ENCODE measurements around the gene TTC28. TPM values are rescaled to one million over a fixed set of nuclear protein-coding genes. Genes with fewer than 3 reads are reported as not detected.

TTC28 gene
- total RNA-seq, 1 donor from 2014 or later: 7.9 TPM

GRCh38 chr22:28125799-28126198 lies 553.8 kb downstream of the TTC28 start:
- POLR2A ChIA-PET: no interaction called here
- ATAC-seq (ENCODE audit: low read depth) (no peak), DNase-seq (no peak)
- Mint-ChIP-seq H3K4me3 (no peak overlapping the region), H3K36me3 (ENCODE audit: low read depth) (no peaks in the 10 kb centered on the region), H3K9me3 (no peaks in the 10 kb centered on the region), H3K27me3 (peaks cover 7% of the 10 kb centered on the region), H3K4me1 (no peaks in the 10 kb centered on the region), H3K27ac (no peak overlapping the region)
- CTCF ChIA-PET: no interaction called here
- intact Hi-C loops (cut with micrococcal nuclease): no loop called here
- TF ChIP-seq CTCF (IDR thresholded peaks at IDR 0.05): no peak

- intact Hi-C loops (cut with micrococcal nuclease): no loop called here
- POLR2A ChIA-PET: no interaction called here
- Mint-ChIP-seq H3K36me3 (ENCODE audit: low read depth) (no peaks in the 10 kb centered on the region), H3K27me3 (peaks cover 7% of the 10 kb centered on the region), H3K27ac (no peak overlapping the region), H3K4me1 (no peaks in the 10 kb centered on the region), H3K9me3 (no peaks in the 10 kb centered on the region), H3K4me3 (no peak overlapping the region)
- ATAC-seq (ENCODE audit: low read depth) (no peak), DNase-seq (no peak)
- TF ChIP-seq CTCF (IDR thresholded peaks at IDR 0.05): no peak
- CTCF ChIA-PET: no interaction called here
Measured at GRCh38 chr22:28123989-28124766, 555.5 kb downstream of the TTC28 start.

GRCh38 chr22:28120691-28121592 lies 558.7 kb downstream of the TTC28 start:
- Mint-ChIP-seq H3K4me1 (no peaks in the 10 kb centered on the region), H3K36me3 (ENCODE audit: low read depth) (no peaks in the 10 kb centered on the region), H3K4me3 (no peak overlapping the region), H3K9me3 (no peaks in the 10 kb centered on the region), H3K27ac (no peak overlapping the region), H3K27me3 (peaks cover 7% of the 10 kb centered on the region)
- DNase-seq (no peak), ATAC-seq (ENCODE audit: low read depth) (no peak)
- intact Hi-C loops (cut with micrococcal nuclease): no loop called here
- ChIA-PET POLR2A (no interaction called here), CTCF (no interaction called here)
- no peak for TF ChIP-seq CTCF (IDR thresholded peaks at IDR 0.05)

- no peaks in the 10 kb centered on the region for H3K9me3 Mint-ChIP-seq
Measured at GRCh38 chr22:28118957-28119631, 560.5 kb downstream of the TTC28 start.

More at GRCh38 chr22:28118957-28119631, 560.5 kb downstream of the TTC28 start:
- Mint-ChIP-seq H3K27me3 (peaks cover 6% of the 10 kb centered on the region), H3K27ac (no peak overlapping the region), H3K36me3 (ENCODE audit: low read depth) (no peaks in the 10 kb centered on the region), H3K4me3 (no peak overlapping the region), H3K4me1 (no peaks in the 10 kb centered on the region)
- POLR2A ChIA-PET: no interaction called here
- DNase-seq (no peak), ATAC-seq (ENCODE audit: low read depth) (no peak)
- CTCF ChIA-PET: interaction anchor here (0.7 kb wide), 1 partner anchor 575 kb away, joined by 3 read pairs; no protein-coding TSS in a partner anchor
- TF ChIP-seq CTCF (IDR thresholded peaks at IDR 0.05): no peak
- intact Hi-C loops (cut with micrococcal nuclease): no loop called here
